GM23338 (cell line): Measurements from ENCODE around the gene ZNF823. TPM values are rescaled to one million over a fixed set of nuclear protein-coding genes. Genes with fewer than 3 reads are reported as not detected.
A peak's percentile ranks its signal among the peaks of the same experiment; 100 is the strongest.

ENCODE experiments used
- ATAC-seq: fragments of 200-7000 bp; cut with Tn5 transposase; 3 replicates; pipeline ENCODE4 v1.9.1; 2020
- DNase-seq: peaks from one replicate; pipeline ENCODE4 v3.0.0-alpha.2; 2015; ENCODE audit warnings: low spot score
- H2AFZ ChIP-seq: fragments of 200-600 bp; sonication (generic); 2 replicates; pipeline ENCODE4 v1.8.0; 2016; ENCODE audit warnings: antibody characterized with exemption, mild to moderate bottlenecking, moderate library complexity
- H3F3A ChIP-seq: fragments of 200-600 bp; sonication (generic); replicated peaks from 2 replicates; pipeline ENCODE4 v1.8.0; 2017; ENCODE audit warnings: antibody characterized with exemption, mixed run types, low read depth
- H3K27ac ChIP-seq: fragments of 200-600 bp; sonication (generic); 2 replicates; pipeline ENCODE4 v1.6.1; 2016; ENCODE audit warnings: low read depth
- H3K27me3 ChIP-seq: fragments of 200-600 bp; sonication (generic); 2 replicates; pipeline ENCODE4 v1.8.0; 2016; ENCODE audit warnings: mild to moderate bottlenecking, mixed run types, moderate library complexity; ENCODE audit not compliant: insufficient read depth
- H3K36me3 ChIP-seq: fragments of 200-600 bp; sonication (generic); 2 replicates; pipeline ENCODE4 v1.8.0; 2016; ENCODE audit warnings: mild to moderate bottlenecking; ENCODE audit not compliant: insufficient read depth
- H3K4me1 ChIP-seq: fragments of 200-600 bp; sonication (generic); 2 replicates; pipeline ENCODE4 v1.8.0; 2016; ENCODE audit warnings: mild to moderate bottlenecking, moderate library complexity; ENCODE audit not compliant: insufficient read depth
- H3K4me2 ChIP-seq: fragments of 200-600 bp; sonication (generic); 2 replicates; pipeline ENCODE4 v1.7.1; 2017; ENCODE audit warnings: mixed run types
- H3K4me3 ChIP-seq: fragments of 200-600 bp; sonication (generic); 2 replicates; pipeline ENCODE4 v1.6.1; 2016; ENCODE audit warnings: mixed run types
- H3K79me2 ChIP-seq: fragments of 200-600 bp; sonication (generic); replicated peaks from 2 replicates; pipeline ENCODE4 v1.8.0; 2017; ENCODE audit warnings: mild to moderate bottlenecking; ENCODE audit not compliant: insufficient read depth
- H3K9me2 ChIP-seq: fragments of 200-600 bp; sonication (generic); 2 replicates; pipeline ENCODE4 v1.8.0; 2017; ENCODE audit not compliant: insufficient read depth
- H4K20me1 ChIP-seq: fragments of 200-600 bp; sonication (generic); replicated peaks from 2 replicates; pipeline ENCODE4 v1.8.0; 2017; ENCODE audit warnings: mild to moderate bottlenecking; ENCODE audit not compliant: insufficient read depth
- H3K27ac Mint-ChIP-seq: 2 replicates; pipeline ENCODE4 v1.8.0; 2020; ENCODE audit warnings: inconsistent platforms, mild to moderate bottlenecking, moderate library complexity, mixed read lengths
- H3K27me3 Mint-ChIP-seq: 3 replicates; pipeline ENCODE4 v1.8.0; 2022; ENCODE audit warnings: low read depth, mild to moderate bottlenecking, moderate library complexity, mixed read lengths, inconsistent platforms; ENCODE audit not compliant: insufficient read depth, poor library complexity
- H3K36me3 Mint-ChIP-seq: 3 replicates; pipeline ENCODE4 v1.8.0; 2021; ENCODE audit warnings: low read depth, mild to moderate bottlenecking, inconsistent platforms, moderate library complexity, mixed read lengths
- H3K4me1 Mint-ChIP-seq: 3 replicates; pipeline ENCODE4 v1.8.0; 2020; ENCODE audit warnings: mild to moderate bottlenecking, inconsistent platforms, mixed read lengths
- H3K4me3 Mint-ChIP-seq: 3 replicates; pipeline ENCODE4 v1.8.0; 2021; ENCODE audit warnings: moderate library complexity, mild to moderate bottlenecking, inconsistent platforms, mixed read lengths
- H3K9me3 Mint-ChIP-seq: 3 replicates; pipeline ENCODE4 v1.8.0; 2020; ENCODE audit warnings: moderate library complexity, mild to moderate bottlenecking, inconsistent platforms, mixed read lengths
- CREB1 ChIP-seq: fragments of 250-450 bp; sonication (Bioruptor Pico); IDR thresholded peaks from 2 replicates; pipeline ENCODE4 v1.5.0; 2020; ENCODE audit warnings: low read depth, mild to moderate bottlenecking, moderate library complexity
- EZH2 ChIP-seq: fragments of 200-600 bp; sonication (generic); IDR thresholded peaks from one replicate; pipeline ENCODE4 v1.8.0; 2017; ENCODE audit warnings: antibody characterized with exemption, mild to moderate bottlenecking, low read depth; ENCODE audit not compliant: unreplicated experiment
- EZH2phosphoT487 ChIP-seq: fragments of 200-600 bp; sonication (generic); IDR thresholded peaks from one replicate; pipeline ENCODE4 v1.8.1; 2018; ENCODE audit warnings: antibody characterized with exemption; ENCODE audit not compliant: unreplicated experiment
- JUNB ChIP-seq: IDR thresholded peaks from one replicate; pipeline ENCODE4 v1.6.1; 2016; ENCODE audit warnings: antibody characterized with exemption; ENCODE audit not compliant: unreplicated experiment
- NANOG ChIP-seq: IDR thresholded peaks from 2 replicates; pipeline ENCODE4 v1.6.1; 2016; ENCODE audit warnings: antibody characterized with exemption, borderline replicate concordance
- POLR2AphosphoS5 ChIP-seq: IDR thresholded peaks from 2 replicates; pipeline ENCODE4 v1.6.1; 2016; ENCODE audit warnings: antibody characterized with exemption, low read depth
- STAT1 ChIP-seq: IDR thresholded peaks from one replicate; pipeline ENCODE4 v1.6.1; 2016; ENCODE audit warnings: antibody characterized with exemption; ENCODE audit not compliant: unreplicated experiment
- ZNF114 ChIP-seq: fragments of 250-450 bp; sonication (Bioruptor Pico); IDR thresholded peaks from 2 replicates; pipeline ENCODE4 v1.5.0; 2020; ENCODE audit warnings: mild to moderate bottlenecking, moderate library complexity
- ZNF331 ChIP-seq: fragments of 250-450 bp; sonication (Bioruptor Pico); IDR thresholded peaks from 2 replicates; pipeline ENCODE4 v1.5.0; 2020; ENCODE audit warnings: low read depth, mild to moderate bottlenecking, moderate library complexity
- ZNF462 ChIP-seq: fragments of 250-450 bp; sonication (Bioruptor Pico); IDR thresholded peaks from 2 replicates; pipeline ENCODE4 v1.5.0; 2020; ENCODE audit warnings: mild to moderate bottlenecking, moderate library complexity
- polyA plus RNA-seq: library from polyadenylated mRNA; unstranded; fragments of >200 nt; fragmentation: Nextera tagmentation; extraction: Ambion mirVana; gene quantifications from 2 replicates; pipeline ENCODE4 v1.2.1, GENCODE V29; 2016
- total RNA-seq: library from RNA; depleted of rRNA; stranded (reverse); fragments of >200 nt; shearing (Covaris generic); gene quantifications from 2 replicates; pipeline ENCODE4 v1.2.3, GENCODE V29; 2014
- TF ChIP-seq, protein P1 (sequence below), 2 experiments: fragments of 200-600 bp in 1 of 2; sonication (generic) in 1 of 2; conservative IDR thresholded peaks; 2 replicates each; pipeline versions ENCODE4 v1.5.1 to v1.6.1; 2016 to 2017; ENCODE audit warnings: antibody characterized with exemption in 2 of 2, low read depth in 2 of 2, mild to moderate bottlenecking in 2 of 2, moderate library complexity in 1 of 2
- TF ChIP-seq, protein P2 (sequence below): IDR thresholded peaks from 2 replicates; pipeline ENCODE4 v1.6.1; 2016; ENCODE audit warnings: antibody characterized with exemption
- TF ChIP-seq, protein P3 (sequence below): IDR thresholded peaks from one replicate; pipeline ENCODE4 v1.6.1; 2018; ENCODE audit warnings: antibody characterized with exemption; ENCODE audit not compliant: unreplicated experiment

Gene ZNF823
- total and polyA plus RNA-seq, 2 experiments from 2014 or later, result 1.3 to 3.0 TPM

DNA sequence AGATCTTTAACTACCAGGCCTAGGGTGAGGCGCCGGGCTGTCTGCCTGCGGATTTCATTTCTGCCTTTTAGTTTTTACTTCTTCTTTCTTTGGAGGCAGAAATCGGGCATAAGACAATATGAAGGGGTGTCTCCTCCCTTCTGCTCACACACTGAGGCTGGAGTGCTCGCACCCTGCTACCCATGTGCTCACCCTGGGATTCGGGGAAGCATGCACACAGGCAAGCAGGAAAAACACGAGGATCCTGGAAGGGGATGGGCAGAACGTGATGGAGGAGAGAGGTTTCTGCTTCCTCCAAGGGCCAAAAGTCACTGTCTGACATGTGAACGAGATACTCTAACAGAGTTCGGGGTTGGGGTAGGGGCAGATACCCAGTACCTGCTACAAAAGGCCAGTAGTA lies 28.4 kb downstream of the ZNF823 start:
- Mint-ChIP-seq H3K9me3 (peaks cover 83% of the 10 kb centered on the region), H3K4me1 (no peaks in the 10 kb centered on the region), H3K27me3 (no peaks in the 10 kb centered on the region), H3K4me3 (no peak overlapping the region), H3K27ac (no peak overlapping the region), H3K36me3 (peaks cover 16% of the 10 kb centered on the region)
- 0 out of 2 replicates have a peak overlapping the region, but pooled peaks have one; percentile 10 for H2AFZ ChIP-seq
- H3F3A ChIP-seq, result no peaks in the 10 kb centered on the region
- no peaks in the 10 kb centered on the region for H3K4me1 ChIP-seq
- H3K79me2 ChIP-seq, result no peaks in the 10 kb centered on the region
- no peak overlapping the region for H3K27ac ChIP-seq
- H4K20me1 ChIP-seq, result no peaks in the 10 kb centered on the region
- H3K36me3 ChIP-seq, result no peaks in the 10 kb centered on the region
- no peaks in the 10 kb centered on the region for H3K27me3 ChIP-seq
- ATAC-seq (no peak), DNase-seq (no peak)
- no peak overlapping the region for H3K4me3 ChIP-seq
- H3K9me2 ChIP-seq, result no peaks in the 10 kb centered on the region
- H3K4me2 ChIP-seq, result no peak overlapping the region
- no peak for TF ChIP-seq POLR2AphosphoS5
- no peak for TF ChIP-seq ZNF331 (CRISPR knock-in tag)
- no peak for TF ChIP-seq STAT1
- TF ChIP-seq, protein P1, sequence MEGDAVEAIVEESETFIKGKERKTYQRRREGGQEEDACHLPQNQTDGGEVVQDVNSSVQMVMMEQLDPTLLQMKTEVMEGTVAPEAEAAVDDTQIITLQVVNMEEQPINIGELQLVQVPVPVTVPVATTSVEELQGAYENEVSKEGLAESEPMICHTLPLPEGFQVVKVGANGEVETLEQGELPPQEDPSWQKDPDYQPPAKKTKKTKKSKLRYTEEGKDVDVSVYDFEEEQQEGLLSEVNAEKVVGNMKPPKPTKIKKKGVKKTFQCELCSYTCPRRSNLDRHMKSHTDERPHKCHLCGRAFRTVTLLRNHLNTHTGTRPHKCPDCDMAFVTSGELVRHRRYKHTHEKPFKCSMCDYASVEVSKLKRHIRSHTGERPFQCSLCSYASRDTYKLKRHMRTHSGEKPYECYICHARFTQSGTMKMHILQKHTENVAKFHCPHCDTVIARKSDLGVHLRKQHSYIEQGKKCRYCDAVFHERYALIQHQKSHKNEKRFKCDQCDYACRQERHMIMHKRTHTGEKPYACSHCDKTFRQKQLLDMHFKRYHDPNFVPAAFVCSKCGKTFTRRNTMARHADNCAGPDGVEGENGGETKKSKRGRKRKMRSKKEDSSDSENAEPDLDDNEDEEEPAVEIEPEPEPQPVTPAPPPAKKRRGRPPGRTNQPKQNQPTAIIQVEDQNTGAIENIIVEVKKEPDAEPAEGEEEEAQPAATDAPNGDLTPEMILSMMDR (conservative IDR thresholded peaks at IDR 0.05; ENCODE audit: low read depth in 2 of 2), result no peak
- no peak for TF ChIP-seq NANOG
- no peak for TF ChIP-seq ZNF462 (CRISPR knock-in tag)
- TF ChIP-seq, protein P2, sequence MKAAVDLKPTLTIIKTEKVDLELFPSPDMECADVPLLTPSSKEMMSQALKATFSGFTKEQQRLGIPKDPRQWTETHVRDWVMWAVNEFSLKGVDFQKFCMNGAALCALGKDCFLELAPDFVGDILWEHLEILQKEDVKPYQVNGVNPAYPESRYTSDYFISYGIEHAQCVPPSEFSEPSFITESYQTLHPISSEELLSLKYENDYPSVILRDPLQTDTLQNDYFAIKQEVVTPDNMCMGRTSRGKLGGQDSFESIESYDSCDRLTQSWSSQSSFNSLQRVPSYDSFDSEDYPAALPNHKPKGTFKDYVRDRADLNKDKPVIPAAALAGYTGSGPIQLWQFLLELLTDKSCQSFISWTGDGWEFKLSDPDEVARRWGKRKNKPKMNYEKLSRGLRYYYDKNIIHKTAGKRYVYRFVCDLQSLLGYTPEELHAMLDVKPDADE, result no peak
- TF ChIP-seq JUNB, result no peak
- no peak for TF ChIP-seq CREB1
- no peak for TF ChIP-seq EZH2phosphoT487
- TF ChIP-seq EZH2, result no peak
- TF ChIP-seq, protein P3, sequence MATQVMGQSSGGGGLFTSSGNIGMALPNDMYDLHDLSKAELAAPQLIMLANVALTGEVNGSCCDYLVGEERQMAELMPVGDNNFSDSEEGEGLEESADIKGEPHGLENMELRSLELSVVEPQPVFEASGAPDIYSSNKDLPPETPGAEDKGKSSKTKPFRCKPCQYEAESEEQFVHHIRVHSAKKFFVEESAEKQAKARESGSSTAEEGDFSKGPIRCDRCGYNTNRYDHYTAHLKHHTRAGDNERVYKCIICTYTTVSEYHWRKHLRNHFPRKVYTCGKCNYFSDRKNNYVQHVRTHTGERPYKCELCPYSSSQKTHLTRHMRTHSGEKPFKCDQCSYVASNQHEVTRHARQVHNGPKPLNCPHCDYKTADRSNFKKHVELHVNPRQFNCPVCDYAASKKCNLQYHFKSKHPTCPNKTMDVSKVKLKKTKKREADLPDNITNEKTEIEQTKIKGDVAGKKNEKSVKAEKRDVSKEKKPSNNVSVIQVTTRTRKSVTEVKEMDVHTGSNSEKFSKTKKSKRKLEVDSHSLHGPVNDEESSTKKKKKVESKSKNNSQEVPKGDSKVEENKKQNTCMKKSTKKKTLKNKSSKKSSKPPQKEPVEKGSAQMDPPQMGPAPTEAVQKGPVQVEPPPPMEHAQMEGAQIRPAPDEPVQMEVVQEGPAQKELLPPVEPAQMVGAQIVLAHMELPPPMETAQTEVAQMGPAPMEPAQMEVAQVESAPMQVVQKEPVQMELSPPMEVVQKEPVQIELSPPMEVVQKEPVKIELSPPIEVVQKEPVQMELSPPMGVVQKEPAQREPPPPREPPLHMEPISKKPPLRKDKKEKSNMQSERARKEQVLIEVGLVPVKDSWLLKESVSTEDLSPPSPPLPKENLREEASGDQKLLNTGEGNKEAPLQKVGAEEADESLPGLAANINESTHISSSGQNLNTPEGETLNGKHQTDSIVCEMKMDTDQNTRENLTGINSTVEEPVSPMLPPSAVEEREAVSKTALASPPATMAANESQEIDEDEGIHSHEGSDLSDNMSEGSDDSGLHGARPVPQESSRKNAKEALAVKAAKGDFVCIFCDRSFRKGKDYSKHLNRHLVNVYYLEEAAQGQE, result no peak
- no peak for TF ChIP-seq ZNF114 (CRISPR knock-in tag)
